ENCODE results near the gene DLK2.
A peak's percentile ranks its signal among the peaks of the same experiment; 100 is the strongest.
"Not testable (repeated sequence)": the region's sequence is repeated elsewhere in the genome, so short reads cannot be mapped to it uniquely, and the experiment has no call there.

The DLK2 gene, protein sequence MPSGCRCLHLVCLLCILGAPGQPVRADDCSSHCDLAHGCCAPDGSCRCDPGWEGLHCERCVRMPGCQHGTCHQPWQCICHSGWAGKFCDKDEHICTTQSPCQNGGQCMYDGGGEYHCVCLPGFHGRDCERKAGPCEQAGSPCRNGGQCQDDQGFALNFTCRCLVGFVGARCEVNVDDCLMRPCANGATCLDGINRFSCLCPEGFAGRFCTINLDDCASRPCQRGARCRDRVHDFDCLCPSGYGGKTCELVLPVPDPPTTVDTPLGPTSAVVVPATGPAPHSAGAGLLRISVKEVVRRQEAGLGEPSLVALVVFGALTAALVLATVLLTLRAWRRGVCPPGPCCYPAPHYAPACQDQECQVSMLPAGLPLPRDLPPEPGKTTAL

DNA sequence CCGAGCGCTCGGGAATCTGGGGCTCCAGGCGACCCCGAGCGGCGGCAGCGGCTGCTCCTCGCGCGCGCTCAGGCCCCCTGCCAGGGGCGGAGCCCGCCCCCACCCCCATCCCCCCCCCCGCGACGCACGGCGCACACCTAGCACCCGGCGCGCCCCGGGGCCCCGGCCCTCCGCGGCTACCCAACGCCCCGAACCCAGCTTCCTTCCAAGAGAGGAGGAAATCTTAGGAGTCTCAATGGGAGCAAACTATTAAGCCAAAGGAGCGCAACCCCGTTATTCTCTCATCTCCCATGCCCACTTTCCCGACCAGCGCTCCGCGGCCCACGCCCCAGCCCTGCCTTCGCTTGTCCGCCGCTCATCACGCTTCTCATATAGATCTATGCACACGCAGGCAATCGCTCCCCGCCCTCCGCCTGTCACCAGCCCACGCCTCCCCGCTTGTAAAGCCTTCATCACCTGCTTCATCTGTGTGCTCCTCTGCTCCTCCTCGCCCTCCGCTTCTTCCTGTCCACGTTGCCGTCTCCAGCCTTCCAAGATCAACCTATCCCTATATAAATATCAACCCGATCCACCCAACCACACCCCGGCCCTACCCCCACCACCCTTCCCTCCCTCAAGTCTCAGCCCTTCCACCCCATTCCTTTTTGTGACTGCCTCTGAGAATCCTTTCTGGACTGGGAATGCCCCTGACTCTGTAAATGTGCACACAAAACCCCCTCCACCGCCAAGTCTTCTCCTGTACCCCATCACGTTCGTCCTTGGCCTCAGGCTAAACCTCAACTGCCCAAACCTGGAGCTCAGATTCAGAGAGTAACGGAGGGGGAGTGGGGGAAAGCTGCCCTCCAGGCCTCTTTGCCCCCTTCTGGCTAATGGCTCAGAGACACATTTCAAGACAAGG is at the start of gene DLK2:
Gene DLK2 (minus strand): TSS at position 18 of the 898 bp plus-strand sequence. CDS start 723 bp downstream, outside the sequence.
- in situ Hi-C loops (cut with HindIII; ENCODE audit: low pct_unique_long_range_greater_than_20kb, low sequenced_read_pairs): no loop called here
- TF ChIP-seq JUND (IDR thresholded peaks at IDR 0.05; ENCODE audit: low read depth): no peak
- peak; percentile 44 to 50 for DNase-seq (ENCODE audit: low read depth in 1 of 2, low spot score in 1 of 2)

DNA sequence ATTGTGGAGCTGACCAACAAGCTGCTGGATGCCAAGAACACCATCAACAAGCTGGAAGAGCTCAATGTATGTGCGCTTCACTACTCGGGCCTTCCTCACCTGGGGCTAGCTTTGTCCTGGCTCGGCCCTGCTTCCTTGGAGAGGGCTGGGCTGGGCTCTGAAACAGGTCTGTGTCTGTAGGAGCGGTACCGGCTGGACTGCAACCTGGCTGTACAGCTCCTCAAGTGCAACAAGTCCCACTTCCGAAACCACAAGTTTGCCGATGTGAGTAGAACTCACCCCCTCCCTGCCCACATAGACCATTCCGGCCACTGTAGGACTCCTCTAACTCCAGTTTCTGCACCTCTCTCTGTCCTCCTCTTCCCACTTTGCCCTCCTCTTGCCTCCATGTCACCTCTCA is 48.1 kb upstream of the DLK2 start:
- in situ Hi-C loops (cut with HindIII; ENCODE audit: low pct_unique_long_range_greater_than_20kb, low sequenced_read_pairs): no loop called here
- DNase-seq (ENCODE audit: low read depth in 1 of 2, low spot score in 1 of 2): no peak
- no peak for TF ChIP-seq JUND (IDR thresholded peaks at IDR 0.05; ENCODE audit: low read depth)

DNA sequence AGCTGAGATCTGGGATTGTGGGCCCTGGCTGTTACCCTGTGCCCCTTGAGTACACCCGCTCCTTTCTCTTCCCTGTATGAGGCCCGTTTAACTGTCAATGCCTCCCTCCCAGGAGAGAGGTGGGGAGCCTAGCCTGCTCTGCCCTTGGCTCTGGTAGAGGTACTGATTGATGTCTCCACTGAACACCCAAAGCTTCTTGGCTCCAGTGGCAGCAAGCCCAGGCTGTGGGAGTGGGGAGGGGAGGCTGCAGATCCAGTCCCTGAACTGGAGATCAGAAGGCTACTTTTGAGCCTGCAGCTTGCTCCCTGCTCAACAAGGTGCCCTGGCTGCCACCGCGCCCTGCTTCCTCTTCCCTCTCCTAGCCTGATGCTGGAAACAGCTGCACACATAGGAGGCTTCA is 47.3 kb upstream of the DLK2 start:
- in situ Hi-C loops (cut with HindIII; ENCODE audit: low pct_unique_long_range_greater_than_20kb, low sequenced_read_pairs): no loop called here
- no peak for TF ChIP-seq JUND (IDR thresholded peaks at IDR 0.05; ENCODE audit: low read depth)
- DNase-seq (ENCODE audit: low read depth in 1 of 2, low spot score in 1 of 2): no peak

DNA sequence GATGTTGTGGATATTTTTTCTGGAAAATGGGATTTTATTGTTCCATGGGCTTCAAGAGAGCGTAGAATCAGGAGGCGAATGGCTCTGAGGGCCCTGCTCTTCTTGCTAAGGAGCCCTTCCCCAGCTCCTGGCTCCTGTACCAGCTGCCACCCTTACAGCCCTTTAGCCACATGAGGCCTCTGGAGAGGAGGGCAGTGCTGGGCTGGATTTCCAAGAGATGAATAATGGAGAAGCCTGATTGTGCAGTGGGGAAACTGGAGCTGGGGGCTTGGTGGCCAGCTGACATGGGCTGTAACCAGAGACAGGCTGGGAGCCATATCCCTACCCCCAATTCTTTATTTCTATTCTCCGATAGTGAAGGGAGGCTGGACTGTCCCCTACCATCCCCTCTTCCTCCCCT is 45.6 kb upstream of the DLK2 start:
- in situ Hi-C loops (cut with HindIII; ENCODE audit: low pct_unique_long_range_greater_than_20kb, low sequenced_read_pairs): no loop called here
- TF ChIP-seq JUND (IDR thresholded peaks at IDR 0.05; ENCODE audit: low read depth): no peak
- DNase-seq (ENCODE audit: low read depth in 1 of 2, low spot score in 1 of 2): no peak

DNA sequence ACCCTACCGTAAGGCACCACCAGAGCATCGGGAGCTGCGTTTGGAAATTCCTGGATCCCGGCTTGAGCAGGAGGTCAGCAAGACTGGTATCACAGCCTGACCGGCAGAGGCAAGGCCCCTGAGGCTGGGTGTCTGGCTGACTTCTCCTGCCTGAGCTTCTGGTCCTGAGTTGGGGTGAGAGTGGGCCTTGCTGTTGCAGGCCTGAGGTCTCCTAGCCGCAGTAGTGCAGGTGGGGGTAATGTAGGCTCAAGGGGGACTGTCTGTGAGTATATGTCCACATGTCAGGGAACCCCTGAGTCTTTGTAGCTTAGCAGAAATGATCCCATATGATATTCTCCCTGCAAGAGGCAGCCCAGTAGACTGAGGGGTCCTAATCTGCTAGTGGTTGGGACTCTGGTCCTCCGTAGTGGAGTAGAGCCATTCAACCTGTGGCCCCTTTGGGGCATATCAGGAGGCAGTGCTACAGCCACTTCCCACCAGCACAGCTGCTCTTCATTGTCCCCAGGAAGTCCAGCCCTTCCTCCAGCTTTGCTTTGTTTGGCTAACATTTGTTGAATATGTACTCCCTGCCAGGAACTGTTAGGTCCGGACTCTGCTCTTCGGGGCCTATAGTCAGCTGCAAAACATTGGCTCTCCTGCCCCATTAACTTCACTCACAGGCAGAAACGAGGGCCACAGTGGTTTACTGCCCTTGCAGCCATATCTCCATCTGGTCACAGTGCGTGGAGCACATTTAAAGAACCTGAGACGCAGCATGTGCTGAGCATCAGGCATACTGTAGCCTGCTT is 43.9 kb upstream of the DLK2 start:
- TF ChIP-seq JUND (IDR thresholded peaks at IDR 0.05; ENCODE audit: low read depth): no peak
- in situ Hi-C loops (cut with HindIII; ENCODE audit: low pct_unique_long_range_greater_than_20kb, low sequenced_read_pairs): no loop called here
- no peak for DNase-seq (ENCODE audit: low read depth in 1 of 2, low spot score in 1 of 2)

DNA sequence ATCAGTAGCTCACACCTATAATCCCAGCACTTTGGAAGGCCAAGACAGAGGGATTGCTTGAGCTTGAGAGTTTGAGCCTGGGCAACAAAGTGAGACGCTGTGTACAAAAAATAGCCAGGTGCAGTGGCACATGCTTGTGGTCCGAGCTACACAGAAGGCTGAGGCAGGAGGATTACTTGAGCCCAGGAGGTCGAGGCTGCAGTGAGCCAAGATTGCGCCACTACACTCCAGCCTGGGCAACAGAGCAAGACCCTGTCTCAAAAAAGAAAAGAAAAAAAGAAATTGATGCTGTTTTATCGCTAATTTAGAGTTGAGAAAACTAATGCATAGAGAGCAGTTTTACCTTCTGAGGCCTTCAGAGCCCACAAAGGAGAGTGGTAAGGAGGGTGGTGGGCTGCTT is 42.9 kb upstream of the DLK2 start:
- DNase-seq (ENCODE audit: low read depth in 1 of 2, low spot score in 1 of 2); in situ Hi-C loops (cut with HindIII; ENCODE audit: low pct_unique_long_range_greater_than_20kb, low sequenced_read_pairs): not testable (repeated sequence)

DNA sequence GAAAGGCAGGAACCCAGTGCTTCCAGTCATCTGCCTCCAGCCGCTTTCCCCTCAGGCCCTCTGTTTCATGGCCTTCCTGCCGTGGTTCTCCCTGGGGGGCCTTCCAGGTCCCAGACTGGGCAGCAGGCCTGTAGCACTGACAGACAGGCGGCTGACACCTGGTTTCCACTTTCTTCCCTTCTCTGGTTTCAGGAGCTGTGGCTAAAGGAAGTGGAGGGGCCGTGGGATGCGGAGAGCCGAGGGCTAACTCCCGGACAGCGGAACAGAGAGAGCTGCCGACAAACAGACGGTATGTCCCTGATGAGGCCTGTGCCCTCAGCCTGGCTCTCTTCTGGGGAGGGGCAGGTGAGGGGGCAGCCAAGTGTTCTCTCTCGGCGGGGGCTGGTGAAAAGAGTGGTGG is 42.3 kb upstream of the DLK2 start:
- no peak for TF ChIP-seq JUND (IDR thresholded peaks at IDR 0.05; ENCODE audit: low read depth)
- DNase-seq (ENCODE audit: low read depth in 1 of 2, low spot score in 1 of 2): no peak
- in situ Hi-C loops (cut with HindIII; ENCODE audit: low pct_unique_long_range_greater_than_20kb, low sequenced_read_pairs): no loop called here

DNA sequence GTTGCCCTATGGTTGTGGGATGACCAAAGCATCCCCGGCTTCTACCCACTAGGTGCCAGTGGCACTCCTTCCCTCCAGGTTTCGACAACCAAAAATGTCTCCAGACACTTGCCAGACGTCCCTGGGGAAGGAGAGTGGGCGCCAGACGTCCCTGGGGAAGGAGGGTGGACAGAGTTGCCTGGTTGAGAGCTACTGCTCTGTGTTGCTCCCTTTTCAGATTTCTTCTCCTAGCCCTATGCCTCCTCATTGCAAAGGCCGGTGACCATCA is 41.7 kb upstream of the DLK2 start:
- DNase-seq (ENCODE audit: low read depth in 1 of 2, low spot score in 1 of 2): no peak
- in situ Hi-C loops (cut with HindIII; ENCODE audit: low pct_unique_long_range_greater_than_20kb, low sequenced_read_pairs): no loop called here
- no peak for TF ChIP-seq JUND (IDR thresholded peaks at IDR 0.05; ENCODE audit: low read depth)

DNA sequence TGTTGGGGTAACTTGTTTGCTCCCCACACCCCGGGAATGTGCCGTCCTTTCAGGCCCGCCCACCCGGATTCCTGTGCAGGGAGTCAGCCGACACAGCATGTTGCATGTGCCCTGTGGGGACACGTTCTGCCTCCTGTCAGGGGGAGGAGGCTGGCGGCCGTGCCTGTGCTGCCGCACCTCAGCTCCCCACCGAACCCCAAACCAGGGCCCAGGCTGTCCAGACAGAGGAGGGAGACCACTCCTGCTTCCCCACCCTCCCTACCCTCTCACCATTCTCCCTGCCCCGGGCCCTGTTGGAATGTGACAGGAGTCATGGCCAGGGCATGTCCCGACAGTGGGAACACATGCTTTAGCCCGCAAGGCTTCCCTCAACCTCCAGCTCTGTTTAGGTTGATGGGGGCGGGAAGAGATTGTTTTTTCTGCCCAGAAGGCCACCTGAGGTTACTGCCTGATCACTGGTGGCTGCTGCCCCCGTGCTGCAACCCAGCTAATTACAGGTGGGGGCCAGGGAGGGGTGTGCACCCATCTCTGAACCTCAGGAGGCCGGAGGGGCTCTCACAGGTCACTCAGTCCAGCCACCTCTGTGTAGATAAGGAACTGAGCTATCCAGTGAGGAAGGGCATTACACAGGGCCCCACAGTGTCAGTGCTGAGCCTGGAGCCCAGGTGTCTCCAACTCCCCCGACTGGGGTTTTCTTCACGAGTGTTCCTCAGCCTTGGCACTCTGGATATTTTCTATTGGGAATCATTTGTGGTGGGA is 41.2 kb upstream of the DLK2 start:
- in situ Hi-C loops (cut with HindIII; ENCODE audit: low pct_unique_long_range_greater_than_20kb, low sequenced_read_pairs): no loop called here
- DNase-seq (ENCODE audit: low read depth in 1 of 2, low spot score in 1 of 2): peak; percentile 60 to 77
- TF ChIP-seq JUND (IDR thresholded peaks at IDR 0.05; ENCODE audit: low read depth): no peak

DNA sequence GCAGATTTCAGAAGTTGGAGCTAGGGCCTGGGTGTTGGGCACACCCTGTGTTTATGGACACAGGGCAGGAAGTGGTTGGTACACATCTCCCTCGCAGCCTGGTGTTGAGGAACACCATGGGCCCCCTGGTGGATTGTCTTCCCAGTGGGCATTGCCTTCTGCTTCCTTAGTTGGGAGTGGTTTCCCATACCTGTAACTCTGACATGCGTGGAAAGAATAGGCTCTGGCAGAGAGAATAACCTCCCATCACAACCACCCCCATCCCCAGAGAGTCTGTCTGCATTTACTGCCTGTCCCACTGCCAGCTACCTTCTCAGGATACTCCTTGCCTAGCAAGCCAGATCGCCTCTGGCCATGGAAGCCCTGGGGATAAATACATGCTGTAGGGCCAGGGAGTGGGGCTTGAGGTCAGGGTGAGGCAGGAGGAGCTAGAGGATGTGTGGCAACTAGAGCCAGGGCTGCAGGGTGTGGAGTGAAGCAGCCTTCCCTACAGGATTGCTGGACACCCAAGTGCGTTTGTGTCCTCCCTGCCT is 40.1 kb upstream of the DLK2 start:
- in situ Hi-C loops (cut with HindIII; ENCODE audit: low pct_unique_long_range_greater_than_20kb, low sequenced_read_pairs): no loop called here
- no peak for TF ChIP-seq JUND (IDR thresholded peaks at IDR 0.05; ENCODE audit: low read depth)
- peak in 1 of 2 experiments; percentile 62 for DNase-seq (ENCODE audit: low read depth in 1 of 2, low spot score in 1 of 2)

DNA sequence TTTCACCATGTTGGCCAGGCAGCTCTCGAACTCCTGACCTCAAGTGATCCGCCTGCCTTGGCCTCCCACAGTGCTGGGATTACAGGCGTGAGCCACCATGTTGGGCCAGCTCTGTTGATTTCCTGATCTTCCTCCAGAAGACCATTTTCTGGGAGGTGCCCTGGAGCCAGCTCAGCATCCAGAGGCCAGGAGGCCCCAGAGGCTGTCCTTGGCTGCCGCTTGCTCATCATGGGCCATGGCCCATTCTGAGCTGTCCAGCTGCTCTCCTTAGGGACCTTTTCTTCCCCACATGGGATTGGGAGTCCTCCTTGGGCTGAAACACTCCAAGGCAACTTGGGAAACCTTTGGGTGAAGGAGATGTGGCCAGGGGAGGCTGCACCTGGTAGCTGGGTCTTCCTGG is 39.4 kb upstream of the DLK2 start:
- no peak for DNase-seq (ENCODE audit: low read depth in 1 of 2, low spot score in 1 of 2)
- in situ Hi-C loops (cut with HindIII; ENCODE audit: low pct_unique_long_range_greater_than_20kb, low sequenced_read_pairs): no loop called here
- no peak for TF ChIP-seq JUND (IDR thresholded peaks at IDR 0.05; ENCODE audit: low read depth)

DNA sequence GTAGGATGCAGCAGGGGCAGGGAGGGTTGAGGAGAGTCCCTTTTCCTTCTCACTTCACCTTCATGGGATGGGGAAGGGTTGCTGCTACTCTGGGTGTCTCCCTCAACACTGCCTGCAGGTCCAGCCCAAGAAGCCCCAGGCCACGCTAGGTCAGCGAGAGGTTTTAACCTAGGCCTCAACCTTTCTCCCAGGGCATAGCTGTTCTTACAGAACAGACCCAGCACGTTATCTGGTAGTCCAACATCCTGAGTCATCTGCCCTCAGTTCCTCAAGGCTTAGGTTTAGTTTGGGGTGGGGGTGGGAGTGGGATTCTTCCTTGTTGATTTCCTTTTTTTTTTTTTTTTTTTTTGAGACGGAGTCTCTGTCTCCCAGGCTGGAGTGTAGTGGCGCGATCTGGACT is 39.0 kb upstream of the DLK2 start:
- no peak for TF ChIP-seq JUND (IDR thresholded peaks at IDR 0.05; ENCODE audit: low read depth)
- DNase-seq (ENCODE audit: low read depth in 1 of 2, low spot score in 1 of 2): no peak
- in situ Hi-C loops (cut with HindIII; ENCODE audit: low pct_unique_long_range_greater_than_20kb, low sequenced_read_pairs): no loop called here
